Keratinocyte (primary cell): ENCODE data around the gene DDI1. TPM values are rescaled to one million over a fixed set of nuclear protein-coding genes. Genes with fewer than 3 reads are reported as not detected.

Experiments
- DNase-seq: peaks from one replicate; pipeline ENCODE4 v3.0.0-alpha.2; 2011; ENCODE audit warnings: low read depth, missing footprints, low spot score
- FAIRE-seq: peaks from 2 replicates; lab custom pipeline; 2011; peaks lifted over from hg19 to GRCh38; lab: Jason Lieb, UNC
- H2AFZ ChIP-seq: 2 replicates; pipeline ENCODE4 v1.6.0; 2012; ENCODE audit warnings: low read length, control low read depth, inconsistent platforms; ENCODE audit not compliant: control insufficient read depth
- H3K27ac ChIP-seq: 2 replicates; pipeline ENCODE4 v1.5.1; 2011; ENCODE audit warnings: low read length; ENCODE audit not compliant: control insufficient read depth, insufficient read depth
- H3K27me3 ChIP-seq: 3 replicates; pipeline ENCODE4 v1.6.0; 2011; ENCODE audit warnings: low read length; ENCODE audit not compliant: control insufficient read depth, insufficient read depth; ENCODE audit errors: extremely low read depth
- H3K36me3 ChIP-seq, 2 experiments: 2 replicates in 1 of 2; 3 replicates in 1 of 2; pipeline ENCODE4 v1.5.1; 2011; ENCODE audit warnings: low read length in 2 of 2, mild to moderate bottlenecking in 1 of 2; ENCODE audit not compliant: control insufficient read depth in 2 of 2, insufficient read depth in 2 of 2; ENCODE audit errors: extremely low read depth in 1 of 2
- H3K4me1 ChIP-seq: 3 replicates; pipeline ENCODE4 v1.5.1; 2011; ENCODE audit warnings: low read length; ENCODE audit not compliant: control insufficient read depth, insufficient read depth; ENCODE audit errors: extremely low read depth
- H3K4me2 ChIP-seq: 3 replicates; pipeline ENCODE4 v1.6.0; 2011; ENCODE audit warnings: low read depth, low read length; ENCODE audit not compliant: control insufficient read depth, insufficient read depth; ENCODE audit errors: extremely low read depth
- H3K4me3 ChIP-seq, 3 experiments: fragments of 200-600 bp in 1 of 3; sonication (generic) in 1 of 3; 2 replicates in 2 of 3; 3 replicates in 1 of 3; pipeline ENCODE4 v1.5.1; 2011 to 2016; ENCODE audit warnings: low read length in 3 of 3, mild to moderate bottlenecking in 3 of 3, control low read depth in 2 of 3, inconsistent platforms in 1 of 3, low read depth in 1 of 3, mixed read lengths in 1 of 3, mixed run types in 1 of 3, moderate library complexity in 1 of 3; ENCODE audit not compliant: control insufficient read depth in 2 of 3, insufficient read depth in 2 of 3; ENCODE audit errors: extremely low read depth in 1 of 3
- H3K79me2 ChIP-seq: 2 replicates; pipeline ENCODE4 v1.6.0; 2012; ENCODE audit warnings: low read length; ENCODE audit not compliant: control insufficient read depth, insufficient read depth
- H3K9ac ChIP-seq: 3 replicates; pipeline ENCODE4 v1.6.0; 2011; ENCODE audit warnings: low read length; ENCODE audit not compliant: control insufficient read depth, insufficient read depth; ENCODE audit errors: extremely low read depth
- H3K9me1 ChIP-seq: 3 replicates; pipeline ENCODE4 v1.6.0; 2011; ENCODE audit warnings: low read length; ENCODE audit not compliant: control insufficient read depth, insufficient read depth; ENCODE audit errors: extremely low read depth
- H3K9me3 ChIP-seq: 2 replicates; pipeline ENCODE4 v1.5.1; 2012; ENCODE audit warnings: low read depth, low read length; ENCODE audit not compliant: control insufficient read depth
- H4K20me1 ChIP-seq: 3 replicates; pipeline ENCODE4 v1.6.0; 2011; ENCODE audit warnings: low read length; ENCODE audit not compliant: control insufficient read depth, insufficient read depth; ENCODE audit errors: extremely low read depth
- EZH2 ChIP-seq: IDR thresholded peaks from one replicate; pipeline ENCODE4 v1.6.1; 2012; ENCODE audit warnings: inconsistent platforms, mild to moderate bottlenecking, low read length, moderate library complexity
- dilution Hi-C: fragments of 300-500 bp; cut with MboI; formaldehyde crosslinking; loops from one replicate; pipeline ENCODE4 v1.7.0; 2020; ENCODE audit warnings: low sequenced_read_pairs; ENCODE audit not compliant: extremely low pct_ligation_motif_present
- polyA plus RNA-seq, 5 experiments: library from polyadenylated mRNA; depleted of rRNA in 3 of 5; stranded (reverse) in 3 of 5; stranded (forward) in 1 of 5; unstranded in 1 of 5; fragments of >200 nt; gene quantifications; 1 replicate in 1 of 5; 2 replicates in 3 of 5; 3 replicates in 1 of 5; pipeline versions ENCODE4 v1.2.1 to v1.2.3, GENCODE V29; 2011 to 2012; ENCODE audit warnings: missing spikeins in 2 of 5, low read depth in 1 of 5, low replicate concordance in 1 of 5
- TF ChIP-seq, protein P1 (sequence below), 3 experiments: IDR thresholded peaks in 1 of 3; conservative IDR thresholded peaks in 1 of 3; optimal IDR thresholded peaks in 1 of 3; 2 replicates in 2 of 3; 3 replicates in 1 of 3; pipeline versions ENCODE3 to v1.5.1; 2011; ENCODE audit warnings: low read length in 3 of 3, mild to moderate bottlenecking in 3 of 3, moderate library complexity in 2 of 3, control low read depth in 1 of 3, inconsistent platforms in 1 of 3; ENCODE audit not compliant: insufficient read depth in 2 of 3; ENCODE audit errors: extremely low read depth in 1 of 3

Gene DDI1
- polyA plus RNA-seq, 1 donor (not counting 4 experiments of a cell fraction or from before 2014, with no cell fraction given), result not detected

DNA sequence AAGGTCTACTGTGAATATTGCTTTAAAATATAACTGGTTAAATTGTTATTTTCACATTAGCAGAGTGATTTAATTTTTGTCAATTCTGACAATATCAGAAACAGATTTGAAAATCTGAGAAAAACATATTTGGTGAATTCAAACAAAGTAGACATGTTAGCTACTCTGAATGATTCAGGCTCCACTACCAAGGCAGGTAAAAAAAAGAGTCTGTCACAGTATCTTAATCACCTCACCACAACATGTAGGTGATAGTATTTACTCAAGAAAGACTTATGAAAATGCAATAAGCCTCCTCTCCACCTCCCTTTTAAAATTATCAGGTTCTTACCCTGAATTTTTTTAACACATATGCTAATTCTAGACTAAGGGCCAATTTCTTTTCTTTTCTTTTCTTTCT lies 42.6 kb downstream of the DDI1 start:
- TF ChIP-seq, protein P1, sequence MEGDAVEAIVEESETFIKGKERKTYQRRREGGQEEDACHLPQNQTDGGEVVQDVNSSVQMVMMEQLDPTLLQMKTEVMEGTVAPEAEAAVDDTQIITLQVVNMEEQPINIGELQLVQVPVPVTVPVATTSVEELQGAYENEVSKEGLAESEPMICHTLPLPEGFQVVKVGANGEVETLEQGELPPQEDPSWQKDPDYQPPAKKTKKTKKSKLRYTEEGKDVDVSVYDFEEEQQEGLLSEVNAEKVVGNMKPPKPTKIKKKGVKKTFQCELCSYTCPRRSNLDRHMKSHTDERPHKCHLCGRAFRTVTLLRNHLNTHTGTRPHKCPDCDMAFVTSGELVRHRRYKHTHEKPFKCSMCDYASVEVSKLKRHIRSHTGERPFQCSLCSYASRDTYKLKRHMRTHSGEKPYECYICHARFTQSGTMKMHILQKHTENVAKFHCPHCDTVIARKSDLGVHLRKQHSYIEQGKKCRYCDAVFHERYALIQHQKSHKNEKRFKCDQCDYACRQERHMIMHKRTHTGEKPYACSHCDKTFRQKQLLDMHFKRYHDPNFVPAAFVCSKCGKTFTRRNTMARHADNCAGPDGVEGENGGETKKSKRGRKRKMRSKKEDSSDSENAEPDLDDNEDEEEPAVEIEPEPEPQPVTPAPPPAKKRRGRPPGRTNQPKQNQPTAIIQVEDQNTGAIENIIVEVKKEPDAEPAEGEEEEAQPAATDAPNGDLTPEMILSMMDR (optimal IDR thresholded peaks at IDR 0.05 in 1 of 3, IDR thresholded peaks at IDR 0.05 in 1 of 3, conservative IDR thresholded peaks at IDR 0.05 in 1 of 3; ENCODE audit: extremely low read depth in 1 of 3, insufficient read depth in 2 of 3, low read length in 3 of 3), result no peak
- TF ChIP-seq EZH2, result no peak
- no peak for DNase-seq
- no peak for FAIRE-seq

GRCh38 chr11:104086621-104087020 lies 50.2 kb downstream of the DDI1 start:
- no peaks in the 10 kb centered on the region for H3K36me3 ChIP-seq
- no peaks in the 10 kb centered on the region for H3K79me2 ChIP-seq
- no peak overlapping the region for H2AFZ ChIP-seq
- dilution Hi-C loops, result no loop called here
- no peak overlapping the region for H3K9ac ChIP-seq
- no peaks in the 10 kb centered on the region for H4K20me1 ChIP-seq
- TF ChIP-seq, protein P1 (optimal IDR thresholded peaks at IDR 0.05 in 1 of 3, IDR thresholded peaks at IDR 0.05 in 1 of 3, conservative IDR thresholded peaks at IDR 0.05 in 1 of 3; ENCODE audit: extremely low read depth in 1 of 3, insufficient read depth in 2 of 3, low read length in 3 of 3), result no peak
- H3K4me2 ChIP-seq, result no peak overlapping the region
- no peak overlapping the region for H3K4me3 ChIP-seq
- no peak for DNase-seq
- H3K27me3 ChIP-seq, result no peaks in the 10 kb centered on the region
- H3K9me1 ChIP-seq, result no peaks in the 10 kb centered on the region
- no peaks in the 10 kb centered on the region for H3K4me1 ChIP-seq
- H3K27ac ChIP-seq, result no peak overlapping the region
- no peaks in the 10 kb centered on the region for H3K9me3 ChIP-seq
- no peak for FAIRE-seq

More for the DNA sequence above, 42.6 kb downstream of the DDI1 start:
- no peaks in the 10 kb centered on the region for H4K20me1 ChIP-seq
- no peaks in the 10 kb centered on the region for H3K9me1 ChIP-seq
- H3K27ac ChIP-seq, result no peak overlapping the region
- no peaks in the 10 kb centered on the region for H3K27me3 ChIP-seq
- no peak overlapping the region for H3K4me3 ChIP-seq
- peaks cover 17% of the 10 kb centered on the region for H3K4me1 ChIP-seq
- H3K4me2 ChIP-seq, result no peak overlapping the region
- H3K36me3 ChIP-seq, result no peaks in the 10 kb centered on the region
- no peaks in the 10 kb centered on the region for H3K9me3 ChIP-seq
- no peaks in the 10 kb centered on the region for H3K79me2 ChIP-seq
- H2AFZ ChIP-seq, result no peak overlapping the region
- no peak overlapping the region for H3K9ac ChIP-seq
- dilution Hi-C loops, result no loop called here

Other genes with a start within 250 kb of the DDI1 start
- 0.09 to 0.28 TPM (median 0.27 TPM) in 3 replicates for gene PDGFD, start 127.5 kb downstream of the DDI1 start, polyA plus RNA-seq